HG02852 (cell line): ENCODE data around the gene UQCRC2.
"Not testable (repeated sequence)": the region's sequence is repeated elsewhere in the genome, so short reads cannot be mapped to it uniquely, and the experiment has no call there.

Source experiments
- ATAC-seq: cut with Tn5 transposase; IDR thresholded peaks from one replicate; pipeline ENCODE4 v1.9.1; 2021; ENCODE audit warnings: mild to moderate bottlenecking, moderate library complexity; ENCODE audit not compliant: unreplicated experiment

Gene UQCRC2

DNA sequence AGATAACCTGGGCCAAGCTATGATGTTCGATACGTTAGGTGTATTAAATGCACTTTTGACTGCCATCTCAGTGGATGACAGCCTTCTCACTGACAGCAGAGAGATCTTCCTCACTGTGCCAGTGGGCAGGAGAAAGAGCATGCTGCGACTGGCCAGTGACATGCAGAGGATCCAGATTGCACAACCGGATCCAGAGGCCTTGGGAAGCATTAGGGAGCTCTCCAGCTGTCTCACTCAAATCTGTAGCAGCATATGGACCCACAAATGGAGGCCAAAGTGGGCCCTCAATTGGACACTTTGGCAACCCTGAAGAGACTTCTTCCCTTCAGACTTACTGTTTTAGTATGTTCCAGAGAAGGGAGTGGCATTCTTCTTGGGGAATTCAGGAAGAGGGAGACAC, 26.9 kb downstream of the UQCRC2 start:
- no peak for ATAC-seq

DNA sequence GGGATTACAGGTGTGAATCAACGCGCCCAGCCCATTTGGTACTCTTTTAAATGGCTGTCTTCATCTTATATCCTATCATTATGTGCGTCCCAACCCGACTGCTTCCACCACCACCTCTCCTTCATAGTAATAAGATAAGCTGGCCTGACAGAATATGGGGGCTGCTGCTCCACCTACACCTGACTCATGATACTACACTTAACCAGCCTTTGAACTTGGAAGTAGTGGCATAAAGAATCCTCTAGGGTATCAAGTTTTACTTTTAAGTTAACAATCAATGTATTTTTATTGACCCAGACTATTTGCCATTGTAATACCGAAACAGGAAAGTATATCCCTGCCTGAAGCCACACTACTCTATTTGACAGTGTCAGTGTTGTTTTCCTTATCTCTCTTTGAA, 28.9 kb downstream of the UQCRC2 start:
- no peak for ATAC-seq

GRCh38 chr16:21984062-21984461, 30.9 kb downstream of the UQCRC2 start:
- no peak for ATAC-seq

DNA sequence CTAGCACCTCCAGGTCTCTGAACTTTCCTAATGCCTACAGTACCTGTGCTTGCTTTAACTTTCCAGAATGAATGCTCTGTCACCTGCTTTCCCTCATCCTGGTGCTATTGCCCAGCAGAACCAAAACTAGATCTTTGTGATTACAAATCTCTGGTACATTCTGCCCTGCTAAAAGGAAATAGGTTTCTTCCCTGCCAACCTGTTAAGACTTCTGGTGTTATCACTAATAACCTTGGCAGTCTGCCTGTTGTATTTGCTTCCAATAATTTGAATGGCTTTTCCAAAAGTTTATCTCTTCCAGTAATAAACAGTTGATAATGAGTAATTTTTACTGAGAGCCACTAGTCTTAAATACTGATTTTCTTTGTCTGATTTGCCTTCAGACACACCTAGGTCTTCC, 32.4 kb downstream of the UQCRC2 start:
- ATAC-seq: no peak

DNA sequence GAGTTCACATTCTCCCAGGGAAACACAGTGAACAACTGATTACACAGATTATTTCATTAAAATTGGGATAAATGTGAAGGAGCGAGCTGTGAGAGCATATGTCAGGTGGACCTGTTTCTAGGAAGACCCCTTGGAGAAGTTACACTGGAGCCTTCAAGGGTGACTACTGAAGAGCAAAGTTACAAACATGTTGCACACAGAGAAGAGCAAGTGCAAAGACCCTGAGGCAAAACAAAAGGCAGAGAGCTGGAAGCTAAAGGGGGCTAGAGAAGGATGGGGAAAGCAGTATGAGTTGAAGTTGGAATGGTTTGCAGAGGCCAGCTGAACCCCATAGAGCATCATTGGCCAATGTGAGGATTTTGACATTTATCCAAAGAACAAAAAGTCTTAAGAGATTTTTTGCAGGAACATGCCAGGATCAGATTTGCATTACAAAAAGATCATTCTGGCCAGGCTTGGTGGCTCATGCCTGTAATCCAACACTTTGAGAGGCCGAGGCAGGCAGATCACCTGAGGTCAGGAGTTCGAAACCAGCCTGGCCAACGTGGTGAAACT, 33.6 kb downstream of the UQCRC2 start:
- no peak for ATAC-seq

DNA sequence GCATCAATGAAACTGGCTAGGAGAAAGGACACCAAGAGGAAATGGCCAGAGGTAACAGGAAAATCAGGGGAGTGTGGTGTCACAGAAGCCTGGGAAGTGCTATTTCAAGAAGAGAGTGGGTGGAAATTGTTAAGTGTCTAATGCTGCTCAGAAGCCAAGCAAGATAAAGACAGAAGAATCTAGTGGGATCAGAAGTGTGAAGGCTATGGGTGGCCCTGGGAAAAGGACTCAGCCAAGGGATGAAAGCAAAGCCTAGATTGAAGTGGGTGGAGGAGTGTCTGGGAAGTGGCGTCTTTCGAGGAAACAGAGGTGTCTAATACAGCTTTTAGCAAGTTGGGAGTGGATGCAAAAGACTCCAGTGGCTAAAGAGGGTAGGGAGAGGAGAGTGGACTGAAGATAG, 34.3 kb downstream of the UQCRC2 start:
- ATAC-seq: no peak

- ATAC-seq: no peak
Observed at GRCh38 chr16:21989133-21989532, 36.0 kb downstream of the UQCRC2 start.

DNA sequence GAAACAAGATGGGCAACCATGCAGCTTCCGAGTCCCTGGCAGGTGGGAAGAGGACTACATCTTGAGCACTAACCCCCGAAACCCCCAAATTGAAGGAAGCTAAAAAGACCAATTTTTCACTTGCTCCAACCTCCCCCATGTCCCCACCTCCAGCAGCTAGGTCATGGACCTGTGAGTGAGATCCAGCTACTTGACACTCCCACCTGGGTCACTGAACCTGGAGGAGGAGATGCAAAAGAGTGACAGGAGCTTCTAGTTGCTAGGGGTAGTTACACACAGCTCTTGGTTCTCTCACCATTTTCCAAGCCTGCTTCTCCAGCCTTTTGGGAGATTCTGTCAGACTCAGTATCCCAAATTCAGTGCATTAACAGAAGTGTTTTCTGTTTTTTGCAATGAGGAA, 36.6 kb downstream of the UQCRC2 start:
- no peak for ATAC-seq

DNA sequence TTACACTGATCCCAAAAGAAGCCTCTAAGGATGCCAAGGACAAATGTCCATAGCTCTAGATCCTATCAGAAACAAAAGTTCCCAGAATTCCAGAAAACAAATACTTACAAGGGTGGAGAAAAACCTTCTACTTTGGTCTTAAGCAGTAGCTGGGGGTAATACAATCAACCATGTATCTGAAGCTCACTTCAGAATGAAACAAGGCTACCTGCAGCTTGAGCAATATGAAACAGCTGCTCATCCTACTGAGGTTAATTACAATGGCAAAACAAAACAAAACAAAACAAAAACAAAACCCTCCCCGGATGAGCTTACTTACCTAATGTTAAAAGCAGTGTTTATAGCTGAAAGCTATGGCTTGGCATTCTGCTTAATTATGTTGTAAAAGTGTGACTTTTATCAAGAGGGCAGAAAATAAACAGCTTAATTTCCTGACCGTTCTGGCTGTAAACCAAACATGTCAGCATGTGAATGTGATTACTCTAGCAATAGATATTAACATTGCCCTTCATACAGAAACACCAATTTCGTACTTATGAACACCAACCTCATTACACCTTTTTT, 37.3 kb downstream of the UQCRC2 start:
- no peak for ATAC-seq

GRCh38 chr16:21991621-21992020, 38.5 kb downstream of the UQCRC2 start:
- ATAC-seq: no peak

- no peak for ATAC-seq
Observed at GRCh38 chr16:21994856-21995465, 41.8 kb downstream of the UQCRC2 start.

DNA sequence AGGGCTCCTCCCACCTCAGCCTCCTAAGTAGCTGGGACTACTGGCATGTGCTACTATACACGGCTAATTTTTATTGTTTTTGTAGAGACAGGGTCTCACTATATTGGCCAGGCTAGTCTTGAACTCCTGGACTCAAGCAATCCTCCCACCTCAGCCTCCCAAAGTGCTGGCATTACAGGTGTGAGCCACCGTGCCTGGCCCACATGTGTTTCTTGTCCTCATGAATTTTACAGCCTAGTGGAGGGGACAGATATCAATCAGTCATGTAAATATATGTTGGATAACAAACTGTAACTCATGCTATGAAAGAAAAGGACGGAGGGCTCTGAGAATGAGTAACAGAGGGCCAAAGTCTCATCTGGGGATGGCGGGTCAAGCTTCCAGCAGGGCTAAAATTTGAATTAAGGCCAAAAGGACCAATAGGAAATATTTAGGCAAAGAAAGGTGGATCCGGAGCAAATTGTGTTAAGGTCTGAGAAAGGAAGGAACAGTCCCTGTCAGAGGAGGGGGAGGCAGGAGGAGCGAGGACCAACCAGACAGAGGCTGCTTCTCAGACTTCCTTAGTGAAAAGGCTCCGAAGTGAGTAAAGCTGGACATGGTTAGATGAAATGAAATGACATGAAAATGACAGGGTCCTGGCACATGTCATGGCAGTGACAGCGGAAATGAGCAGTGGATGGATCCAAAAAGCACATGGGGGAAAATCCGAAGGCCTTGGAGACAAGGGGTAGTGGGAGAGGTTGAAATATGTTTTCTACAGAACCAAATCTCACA, 43.9 kb downstream of the UQCRC2 start:
- no peak for ATAC-seq

GRCh38 chr16:21997697-21998480, 44.7 kb downstream of the UQCRC2 start:
- no peak for ATAC-seq

DNA sequence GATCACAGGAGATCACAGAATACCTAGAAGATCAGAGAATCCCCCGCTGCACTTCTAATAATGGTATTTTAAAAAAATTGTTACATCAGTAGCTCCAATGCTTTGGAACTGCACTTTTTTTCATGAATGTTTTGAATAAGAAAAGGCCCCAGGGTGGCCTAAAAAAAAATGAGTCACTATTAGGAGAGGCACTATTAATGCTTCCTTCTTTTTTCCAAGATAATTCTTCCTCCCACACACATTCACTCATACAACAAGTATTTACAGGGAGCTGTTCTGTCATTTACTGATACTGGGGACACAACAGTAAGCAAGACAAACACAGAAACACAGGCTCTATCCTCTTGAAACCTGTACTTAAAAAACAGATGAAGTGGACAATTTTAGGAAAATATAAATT, 48.4 kb downstream of the UQCRC2 start:
- ATAC-seq: no peak

- not testable (repeated sequence) for ATAC-seq
Observed at GRCh38 chr16:22002047-22002446, 48.9 kb downstream of the UQCRC2 start.

GRCh38 chr16:22003195-22003594, 50.0 kb downstream of the UQCRC2 start:
- no peak for ATAC-seq

DNA sequence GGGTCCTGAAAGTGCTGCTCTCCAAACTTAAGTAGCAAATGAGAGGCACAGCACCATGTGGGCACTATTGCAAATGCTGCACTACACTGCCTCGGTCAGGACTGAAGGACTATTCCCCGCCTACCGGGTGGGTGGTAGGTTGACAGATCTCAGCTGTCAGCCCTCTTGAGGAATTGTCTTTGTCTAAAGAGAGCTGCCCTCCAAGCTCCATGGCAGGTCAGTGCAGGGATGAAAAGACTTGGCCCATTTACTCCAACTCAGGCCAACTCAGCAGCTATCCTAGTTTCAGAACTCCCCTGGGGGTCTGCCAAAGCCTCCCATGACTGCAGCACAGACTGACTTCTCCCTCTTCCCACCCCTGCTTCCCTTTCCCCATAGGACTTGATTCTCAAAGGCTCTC, 51.2 kb downstream of the UQCRC2 start:
- no peak for ATAC-seq

- no peak for ATAC-seq
Observed at GRCh38 chr16:22005746-22006145, 52.6 kb downstream of the UQCRC2 start.

- no peak for ATAC-seq
Observed at GRCh38 chr16:22006636-22007035, 53.5 kb downstream of the UQCRC2 start.

DNA sequence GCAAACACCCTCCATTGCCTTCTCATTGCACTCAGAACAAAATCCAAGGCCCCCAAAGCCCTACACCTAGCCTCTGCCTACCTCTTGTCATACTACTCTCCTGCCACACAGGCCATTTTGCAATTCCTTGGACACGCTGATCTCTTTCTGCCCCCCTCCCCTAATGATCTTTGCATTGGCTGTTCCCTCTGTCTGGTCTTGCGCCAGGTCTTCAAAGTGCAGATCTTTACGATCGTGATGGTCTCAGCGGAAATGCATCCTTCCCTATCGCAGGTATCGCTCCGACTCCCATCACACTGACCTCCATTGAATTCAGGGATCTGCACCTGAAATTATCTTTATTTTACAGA, 54.0 kb downstream of the UQCRC2 start:
- no peak for ATAC-seq

GRCh38 chr16:22007509-22008214, 54.5 kb downstream of the UQCRC2 start, which contains the start of gene MOSMO:
TSS of gene MOSMO (plus strand) at chr16:22008111. CDS start at chr16:22008302, 191 bp downstream.
- ATAC-seq: peak; percentile 70
